Occipital lobe (tissue), 2 donors: Measurements from ENCODE around the gene POM121L2. TPM values are rescaled to one million over a fixed set of nuclear protein-coding genes. Genes with fewer than 3 reads are reported as not detected.
"Not testable (repeated sequence)": the region's sequence is repeated elsewhere in the genome, so short reads cannot be mapped to it uniquely, and the experiment has no call there.

Source experiments
- DNase-seq: peaks from one replicate; lab custom pipeline; 2025; lab: John Stamatoyannopoulos, UW
- total RNA-seq: library from RNA; depleted of rRNA; stranded (reverse); fragments of >200 nt; gene quantifications from one replicate; pipeline ENCODE4 v1.2.3, GENCODE V29; 2014

POM121L2 gene
- total RNA-seq, 1 donor from 2014 or later, result not detected

GRCh38 chr6:27294409-27294808, 17.7 kb downstream of the POM121L2 start:
- no peak for DNase-seq

GRCh38 chr6:27293436-27294098, 18.5 kb downstream of the POM121L2 start:
- no peak for DNase-seq

GRCh38 chr6:27290850-27291208, 21.2 kb downstream of the POM121L2 start:
- no peak for DNase-seq

- DNase-seq, result no peak
Measured at GRCh38 chr6:27290065-27290849, 21.8 kb downstream of the POM121L2 start.

GRCh38 chr6:27288136-27289044, 23.7 kb downstream of the POM121L2 start:
- no peak for DNase-seq

- DNase-seq, result no peak
Measured at GRCh38 chr6:27287751-27288135, 24.3 kb downstream of the POM121L2 start.

GRCh38 chr6:27286141-27286540, 25.9 kb downstream of the POM121L2 start:
- no peak for DNase-seq

- no peak for DNase-seq
Measured at GRCh38 chr6:27283279-27283678, 28.8 kb downstream of the POM121L2 start.

- DNase-seq, result no peak
Measured at GRCh38 chr6:27281569-27281968, 30.5 kb downstream of the POM121L2 start.

GRCh38 chr6:27281105-27281539, 31.0 kb downstream of the POM121L2 start:
- DNase-seq, result no peak

GRCh38 chr6:27280540-27281000, 31.5 kb downstream of the POM121L2 start:
- no peak for DNase-seq

GRCh38 chr6:27280064-27280539, 32.0 kb downstream of the POM121L2 start:
- DNase-seq, result no peak

GRCh38 chr6:27279513-27280063, 32.5 kb downstream of the POM121L2 start:
- DNase-seq, result no peak

- DNase-seq, result no peak
Measured at GRCh38 chr6:27275025-27275956, 36.8 kb downstream of the POM121L2 start.

- no peak for DNase-seq
Measured at GRCh38 chr6:27273783-27274182, 38.3 kb downstream of the POM121L2 start.

GRCh38 chr6:27268803-27269202, 43.3 kb downstream of the POM121L2 start:
- no peak for DNase-seq

GRCh38 chr6:27267857-27268434, 44.1 kb downstream of the POM121L2 start:
- no peak for DNase-seq

GRCh38 chr6:27267003-27267402, 45.1 kb downstream of the POM121L2 start:
- not testable (repeated sequence) for DNase-seq

GRCh38 chr6:27263886-27264285, 48.2 kb downstream of the POM121L2 start:
- no peak for DNase-seq

GRCh38 chr6:27260836-27261375, 51.2 kb downstream of the POM121L2 start:
- DNase-seq, result no peak
